Mucosa of descending colon (tissue), 3 donors: ENCODE data around the gene CDH4. TPM values are rescaled to one million over a fixed set of nuclear protein-coding genes. Genes with fewer than 3 reads are reported as not detected.

Experiments used
- ATAC-seq: fragments of 200-7000 bp; cut with Tn5 transposase; one replicate; pipeline ENCODE4 v1.9.1; 2020; ENCODE audit warnings: mild to moderate bottlenecking, moderate library complexity
- DNase-seq, 3 donors: peaks; one replicate each; pipeline ENCODE4 v3.0.0-alpha.2; 2020
- H3K36me3 ChIP-seq: fragments of 200-600 bp; one replicate; pipeline ENCODE4 v1.8.0; 2021; ENCODE audit warnings: low read depth, mild to moderate bottlenecking
- H3K4me1 ChIP-seq: fragments of 200-600 bp; one replicate; pipeline ENCODE4 v1.8.0; 2021; ENCODE audit warnings: low read depth, mild to moderate bottlenecking
- H3K4me3 ChIP-seq: fragments of 200-600 bp; one replicate; pipeline ENCODE4 v1.8.0; 2021; ENCODE audit warnings: mild to moderate bottlenecking
- H3K9me3 ChIP-seq: fragments of 200-600 bp; one replicate; pipeline ENCODE4 v1.8.0; 2021; ENCODE audit warnings: mild to moderate bottlenecking
- CTCF ChIP-seq: fragments of 200-600 bp; IDR thresholded peaks from one replicate; pipeline ENCODE4 v1.8.0; 2022; ENCODE audit warnings: antibody characterized with exemption, mild to moderate bottlenecking
- intact Hi-C, 2 donors: fragments of 100-400 bp; cut with DNase I in 1 of 2; cut with micrococcal nuclease in 1 of 2; formaldehyde crosslinking; loops; one replicate each; pipeline versions ENCODE4 v1.11.0 to v1.11.1; 2022; cut with DNase I, micrococcal nuclease
- total RNA-seq, 3 donors: library from RNA; stranded (reverse); fragmentation: NEBNext Ultra II Directional in 2 of 3; extraction: Animal tissue kit (Norgen Biotek cat#: 25700) in 2 of 3; gene quantifications; one replicate each; pipeline versions ENCODE4 v1.2.1 to v1.2.4, GENCODE V29; 2021 to 2023
- donor health status: DM: no; HTN: no; CAD: no; lungs with moderate emphysema.
- donor health status: DM: no; HTN: no; CAD: no.
- donor health status: DM: no; HTN: yes; CAD: no.

Gene CDH4
- total RNA-seq, 3 donors from 2014 or later = 0.16 TPM; not detected in 2

- no peaks in the 10 kb centered on the region for H3K36me3 ChIP-seq
- DNase-seq = peak; percentile 49 to 54 (median 53)
- intact Hi-C loops = no loop called here
- H3K4me1 ChIP-seq = no peaks in the 10 kb centered on the region
- H3K9me3 ChIP-seq = no peaks in the 10 kb centered on the region
- peak; percentile 44 for TF ChIP-seq CTCF
- H3K4me3 ChIP-seq = no peak overlapping the region
- ATAC-seq = peak; percentile 76
These were observed 644.2 kb downstream of the CDH4 start for GRCh38 chr20:61896058-61896961.

GRCh38 chr20:61897401-61898295 is 645.6 kb downstream of the CDH4 start:
- H3K4me1 ChIP-seq = no peaks in the 10 kb centered on the region
- no peak for TF ChIP-seq CTCF
- no peak overlapping the region for H3K4me3 ChIP-seq
- DNase-seq (peak in 1 of 3 donors; percentile 42), ATAC-seq (no peak)
- H3K9me3 ChIP-seq = no peaks in the 10 kb centered on the region
- intact Hi-C loops = no loop called here
- H3K36me3 ChIP-seq = no peaks in the 10 kb centered on the region

GRCh38 chr20:61898405-61898804 is 646.3 kb downstream of the CDH4 start:
- no peaks in the 10 kb centered on the region for H3K9me3 ChIP-seq
- intact Hi-C loops = no loop called here

GRCh38 chr20:61900011-61900944 is 648.2 kb downstream of the CDH4 start:
- intact Hi-C loops = loop anchor here in 1 of 2 donors (5.0 kb wide), 1 partner anchor 163 kb away; no protein-coding TSS in a partner anchor

More at GRCh38 chr20:61898405-61898804, 646.3 kb downstream of the CDH4 start:
- no peak overlapping the region for H3K4me3 ChIP-seq
- ATAC-seq (no peak), DNase-seq (peak in 1 of 3 donors; percentile 23)
- no peak for TF ChIP-seq CTCF
- H3K4me1 ChIP-seq = no peaks in the 10 kb centered on the region
- no peaks in the 10 kb centered on the region for H3K36me3 ChIP-seq

More at GRCh38 chr20:61900011-61900944, 648.2 kb downstream of the CDH4 start:
- Histone ChIP-seq H3K9me3 (no peaks in the 10 kb centered on the region), H3K36me3 (no peaks in the 10 kb centered on the region), H3K4me3 (no peak overlapping the region), H3K4me1 (no peaks in the 10 kb centered on the region)
- no peak for TF ChIP-seq CTCF
- DNase-seq (peak in 1 of 3 donors; percentile 42), ATAC-seq (no peak)
